Right lobe of liver (tissue), 4 donors: ENCODE data around the gene COMMD10.

Experiments
- POLR2A ChIP-seq: fragments of 450-650 bp; IDR thresholded peaks from one replicate; pipeline ENCODE4 v1.6.1; 2017; ENCODE audit warnings: antibody characterized with exemption, mild to moderate bottlenecking
- TF ChIP-seq, protein P1 (sequence below), 4 donors: fragments of 200-600 bp in 3 of 4; fragments of 450-650 bp in 1 of 4; IDR thresholded peaks; one replicate each; pipeline versions ENCODE4 v1.5.1 to v1.8.0; 2016 to 2022; ENCODE audit warnings: antibody characterized with exemption in 4 of 4, mild to moderate bottlenecking in 2 of 4
- donor health status: DM: no; HTN: no; CAD: no.
- donor health status: DM: no; HTN: no; CAD: no.
- donor health status: DM: no; HTN: yes; CAD: no.

DNA sequence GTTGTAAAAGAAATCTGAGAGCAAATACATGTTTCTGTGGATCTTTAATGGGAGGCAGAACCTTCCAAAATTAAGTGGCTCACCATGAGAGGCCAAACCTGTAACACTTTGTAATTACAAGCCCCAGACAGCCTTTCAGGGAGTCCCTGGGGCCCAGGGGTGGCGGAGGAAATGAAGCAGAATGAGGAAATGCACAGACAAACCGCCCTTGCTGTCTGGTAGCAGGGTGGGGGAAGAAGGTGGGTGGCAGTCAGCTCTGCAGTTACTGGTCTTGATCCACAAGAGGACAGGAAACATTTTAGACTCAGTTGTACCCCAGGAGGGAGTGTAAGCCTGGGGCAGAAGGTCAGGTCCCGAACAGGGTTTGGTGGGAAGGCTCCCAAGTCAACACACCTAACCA, 46.0 kb upstream of the COMMD10 start:
- TF ChIP-seq, protein P1, sequence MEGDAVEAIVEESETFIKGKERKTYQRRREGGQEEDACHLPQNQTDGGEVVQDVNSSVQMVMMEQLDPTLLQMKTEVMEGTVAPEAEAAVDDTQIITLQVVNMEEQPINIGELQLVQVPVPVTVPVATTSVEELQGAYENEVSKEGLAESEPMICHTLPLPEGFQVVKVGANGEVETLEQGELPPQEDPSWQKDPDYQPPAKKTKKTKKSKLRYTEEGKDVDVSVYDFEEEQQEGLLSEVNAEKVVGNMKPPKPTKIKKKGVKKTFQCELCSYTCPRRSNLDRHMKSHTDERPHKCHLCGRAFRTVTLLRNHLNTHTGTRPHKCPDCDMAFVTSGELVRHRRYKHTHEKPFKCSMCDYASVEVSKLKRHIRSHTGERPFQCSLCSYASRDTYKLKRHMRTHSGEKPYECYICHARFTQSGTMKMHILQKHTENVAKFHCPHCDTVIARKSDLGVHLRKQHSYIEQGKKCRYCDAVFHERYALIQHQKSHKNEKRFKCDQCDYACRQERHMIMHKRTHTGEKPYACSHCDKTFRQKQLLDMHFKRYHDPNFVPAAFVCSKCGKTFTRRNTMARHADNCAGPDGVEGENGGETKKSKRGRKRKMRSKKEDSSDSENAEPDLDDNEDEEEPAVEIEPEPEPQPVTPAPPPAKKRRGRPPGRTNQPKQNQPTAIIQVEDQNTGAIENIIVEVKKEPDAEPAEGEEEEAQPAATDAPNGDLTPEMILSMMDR (IDR thresholded peaks at IDR 0.05) = no peak
- TF ChIP-seq POLR2A = no peak
